Measurements from ENCODE around the gene LAMB4.

LAMB4 gene

GRCh38 chr7:108157606-108158335 lies 27.6 kb upstream of the LAMB4 start:
- H3K36me3 ChIP-seq (ENCODE audit: insufficient read depth, low read length) = no peaks in the 10 kb centered on the region
- no peak overlapping the region for H2AFZ ChIP-seq (ENCODE audit: low read length, unreplicated experiment)
- no peak overlapping the region for H3K27ac ChIP-seq (ENCODE audit: low read depth, low read length)
- no peaks in the 10 kb centered on the region for H3K79me2 ChIP-seq (ENCODE audit: control insufficient read depth, insufficient read depth, low read length, unreplicated experiment)
- no peak overlapping the region for H3K4me3 ChIP-seq (ENCODE audit: low read depth, low read length)
- no peaks in the 10 kb centered on the region for H3K4me1 ChIP-seq (ENCODE audit: control insufficient read depth, insufficient read depth, low read length, unreplicated experiment)
- no peaks in the 10 kb centered on the region for H3K27me3 ChIP-seq (ENCODE audit: insufficient read depth, low read length)

GRCh38 chr7:108156897-108157605 lies 26.9 kb upstream of the LAMB4 start:
- no peak overlapping the region for H3K27ac ChIP-seq (ENCODE audit: low read depth, low read length)
- no peaks in the 10 kb centered on the region for H3K79me2 ChIP-seq (ENCODE audit: control insufficient read depth, insufficient read depth, low read length, unreplicated experiment)
- H3K4me3 ChIP-seq (ENCODE audit: low read depth, low read length) = no peak overlapping the region
- no peaks in the 10 kb centered on the region for H3K36me3 ChIP-seq (ENCODE audit: insufficient read depth, low read length)
- no peaks in the 10 kb centered on the region for H3K4me1 ChIP-seq (ENCODE audit: control insufficient read depth, insufficient read depth, low read length, unreplicated experiment)
- no peak overlapping the region for H2AFZ ChIP-seq (ENCODE audit: low read length, unreplicated experiment)
- H3K27me3 ChIP-seq (ENCODE audit: insufficient read depth, low read length) = no peaks in the 10 kb centered on the region

- no peaks in the 10 kb centered on the region for H3K27me3 ChIP-seq (ENCODE audit: insufficient read depth, low read length)
- no peak overlapping the region for H2AFZ ChIP-seq (ENCODE audit: low read length, unreplicated experiment)
- no peaks in the 10 kb centered on the region for H3K4me1 ChIP-seq (ENCODE audit: control insufficient read depth, insufficient read depth, low read length, unreplicated experiment)
- no peaks in the 10 kb centered on the region for H3K36me3 ChIP-seq (ENCODE audit: insufficient read depth, low read length)
- no peaks in the 10 kb centered on the region for H3K79me2 ChIP-seq (ENCODE audit: control insufficient read depth, insufficient read depth, low read length, unreplicated experiment)
- H3K4me3 ChIP-seq (ENCODE audit: low read depth, low read length) = no peak overlapping the region
- H3K27ac ChIP-seq (ENCODE audit: low read depth, low read length) = no peak overlapping the region
These were observed 22.0 kb upstream of the LAMB4 start for GRCh38 chr7:108152198-108152597.

- no peak overlapping the region for H3K27ac ChIP-seq (ENCODE audit: low read depth, low read length)
- H3K4me1 ChIP-seq (ENCODE audit: control insufficient read depth, insufficient read depth, low read length, unreplicated experiment) = no peaks in the 10 kb centered on the region
- no peak overlapping the region for H3K4me3 ChIP-seq (ENCODE audit: low read depth, low read length)
- no peak overlapping the region for H2AFZ ChIP-seq (ENCODE audit: low read length, unreplicated experiment)
- H3K36me3 ChIP-seq (ENCODE audit: insufficient read depth, low read length) = no peaks in the 10 kb centered on the region
- H3K79me2 ChIP-seq (ENCODE audit: control insufficient read depth, insufficient read depth, low read length, unreplicated experiment) = no peaks in the 10 kb centered on the region
- H3K27me3 ChIP-seq (ENCODE audit: insufficient read depth, low read length) = no peaks in the 10 kb centered on the region
These were observed 19.7 kb upstream of the LAMB4 start for GRCh38 chr7:108149908-108150307.

- no peaks in the 10 kb centered on the region for H3K36me3 ChIP-seq (ENCODE audit: insufficient read depth, low read length)
- H2AFZ ChIP-seq (ENCODE audit: low read length, unreplicated experiment) = no peak overlapping the region
- H3K4me1 ChIP-seq (ENCODE audit: control insufficient read depth, insufficient read depth, low read length, unreplicated experiment) = no peaks in the 10 kb centered on the region
- no peaks in the 10 kb centered on the region for H3K27me3 ChIP-seq (ENCODE audit: insufficient read depth, low read length)
- no peak overlapping the region for H3K4me3 ChIP-seq (ENCODE audit: low read depth, low read length)
- H3K27ac ChIP-seq (ENCODE audit: low read depth, low read length) = no peak overlapping the region
- no peaks in the 10 kb centered on the region for H3K79me2 ChIP-seq (ENCODE audit: control insufficient read depth, insufficient read depth, low read length, unreplicated experiment)
These were observed 19.0 kb upstream of the LAMB4 start for GRCh38 chr7:108149119-108149518.

- H3K79me2 ChIP-seq (ENCODE audit: control insufficient read depth, insufficient read depth, low read length, unreplicated experiment) = no peaks in the 10 kb centered on the region
- H3K36me3 ChIP-seq (ENCODE audit: insufficient read depth, low read length) = no peaks in the 10 kb centered on the region
- H2AFZ ChIP-seq (ENCODE audit: low read length, unreplicated experiment) = no peak overlapping the region
- no peak overlapping the region for H3K4me3 ChIP-seq (ENCODE audit: low read depth, low read length)
- no peaks in the 10 kb centered on the region for H3K27me3 ChIP-seq (ENCODE audit: insufficient read depth, low read length)
- no peak overlapping the region for H3K27ac ChIP-seq (ENCODE audit: low read depth, low read length)
- no peaks in the 10 kb centered on the region for H3K4me1 ChIP-seq (ENCODE audit: control insufficient read depth, insufficient read depth, low read length, unreplicated experiment)
These were observed 16.9 kb upstream of the LAMB4 start for GRCh38 chr7:108147031-108147563.

GRCh38 chr7:108146070-108146842 lies 16.1 kb upstream of the LAMB4 start:
- no peak overlapping the region for H2AFZ ChIP-seq (ENCODE audit: low read length, unreplicated experiment)
- H3K4me3 ChIP-seq (ENCODE audit: low read depth, low read length) = no peak overlapping the region
- no peak overlapping the region for H3K27ac ChIP-seq (ENCODE audit: low read depth, low read length)
- H3K4me1 ChIP-seq (ENCODE audit: control insufficient read depth, insufficient read depth, low read length, unreplicated experiment) = no peaks in the 10 kb centered on the region
- no peaks in the 10 kb centered on the region for H3K36me3 ChIP-seq (ENCODE audit: insufficient read depth, low read length)
- no peaks in the 10 kb centered on the region for H3K27me3 ChIP-seq (ENCODE audit: insufficient read depth, low read length)
- no peaks in the 10 kb centered on the region for H3K79me2 ChIP-seq (ENCODE audit: control insufficient read depth, insufficient read depth, low read length, unreplicated experiment)

- no peak overlapping the region for H2AFZ ChIP-seq (ENCODE audit: low read length, unreplicated experiment)
- H3K36me3 ChIP-seq (ENCODE audit: insufficient read depth, low read length) = no peaks in the 10 kb centered on the region
- H3K27me3 ChIP-seq (ENCODE audit: insufficient read depth, low read length) = no peaks in the 10 kb centered on the region
- H3K4me3 ChIP-seq (ENCODE audit: low read depth, low read length) = no peak overlapping the region
- no peaks in the 10 kb centered on the region for H3K79me2 ChIP-seq (ENCODE audit: control insufficient read depth, insufficient read depth, low read length, unreplicated experiment)
- no peaks in the 10 kb centered on the region for H3K4me1 ChIP-seq (ENCODE audit: control insufficient read depth, insufficient read depth, low read length, unreplicated experiment)
- H3K27ac ChIP-seq (ENCODE audit: low read depth, low read length) = no peak overlapping the region
These were observed 15.2 kb upstream of the LAMB4 start for GRCh38 chr7:108145401-108145800.

GRCh38 chr7:108144931-108145330 lies 14.8 kb upstream of the LAMB4 start:
- no peak overlapping the region for H3K27ac ChIP-seq (ENCODE audit: low read depth, low read length)
- H3K4me1 ChIP-seq (ENCODE audit: control insufficient read depth, insufficient read depth, low read length, unreplicated experiment) = no peaks in the 10 kb centered on the region
- H3K79me2 ChIP-seq (ENCODE audit: control insufficient read depth, insufficient read depth, low read length, unreplicated experiment) = no peaks in the 10 kb centered on the region
- no peaks in the 10 kb centered on the region for H3K27me3 ChIP-seq (ENCODE audit: insufficient read depth, low read length)
- no peak overlapping the region for H2AFZ ChIP-seq (ENCODE audit: low read length, unreplicated experiment)
- H3K4me3 ChIP-seq (ENCODE audit: low read depth, low read length) = no peak overlapping the region
- H3K36me3 ChIP-seq (ENCODE audit: insufficient read depth, low read length) = no peaks in the 10 kb centered on the region

- no peak overlapping the region for H3K27ac ChIP-seq (ENCODE audit: low read depth, low read length)
These were observed 13.7 kb upstream of the LAMB4 start for GRCh38 chr7:108143658-108144420.

More at GRCh38 chr7:108143658-108144420, 13.7 kb upstream of the LAMB4 start:
- Histone ChIP-seq H3K79me2 (ENCODE audit: control insufficient read depth, insufficient read depth, low read length, unreplicated experiment) (no peaks in the 10 kb centered on the region), H2AFZ (ENCODE audit: low read length, unreplicated experiment) (no peak overlapping the region), H3K36me3 (ENCODE audit: insufficient read depth, low read length) (no peaks in the 10 kb centered on the region), H3K4me1 (ENCODE audit: control insufficient read depth, insufficient read depth, low read length, unreplicated experiment) (no peaks in the 10 kb centered on the region), H3K27me3 (ENCODE audit: insufficient read depth, low read length) (no peaks in the 10 kb centered on the region), H3K4me3 (ENCODE audit: low read depth, low read length) (no peak overlapping the region)
